ENCODE results near the gene FIZ1. TPM values are rescaled to one million over a fixed set of nuclear protein-coding genes. Genes with fewer than 3 reads are reported as not detected.

FIZ1 gene
- total and polyA plus RNA-seq, 2 experiments from 2014 or later, result 5.4 to 10.1 TPM

- no peak overlapping the region for H2AFZ ChIP-seq
- no peaks in the 10 kb centered on the region for H3K36me3 Mint-ChIP-seq (ENCODE audit: low read depth)
- peaks cover 4% of the 10 kb centered on the region; the same call in 1 of the 2 replicates for H3K9me2 ChIP-seq (ENCODE audit: insufficient read depth)
- no peak overlapping the region for H3K4me3 Mint-ChIP-seq
- no peaks in the 10 kb centered on the region for H3F3A ChIP-seq (replicated peaks; ENCODE audit: low read depth)
- H4K20me1 ChIP-seq (replicated peaks; ENCODE audit: insufficient read depth), result no peaks in the 10 kb centered on the region
- H3K27ac ChIP-seq (ENCODE audit: low read depth), result no peak overlapping the region
- no peaks in the 10 kb centered on the region for H3K36me3 ChIP-seq (ENCODE audit: insufficient read depth)
- no peaks in the 10 kb centered on the region for H3K4me1 Mint-ChIP-seq
- TF ChIP-seq CREB1 (CRISPR knock-in tag; IDR thresholded peaks at IDR 0.05; ENCODE audit: low read depth) (no peak), EZH2 (IDR thresholded peaks at IDR 0.05; ENCODE audit: low read depth, unreplicated experiment) (no peak), POLR2AphosphoS5 (IDR thresholded peaks at IDR 0.05; ENCODE audit: low read depth) (no peak), ZNF331 (CRISPR knock-in tag; IDR thresholded peaks at IDR 0.05; ENCODE audit: low read depth) (no peak), EZH2phosphoT487 (IDR thresholded peaks at IDR 0.05; ENCODE audit: unreplicated experiment) (no peak), STAT1 (IDR thresholded peaks at IDR 0.05; ENCODE audit: unreplicated experiment) (no peak)
- DNase-seq (ENCODE audit: low spot score), result no peak
- no peaks in the 10 kb centered on the region for H3K79me2 ChIP-seq (replicated peaks; ENCODE audit: insufficient read depth)
- H3K4me3 ChIP-seq, result no peak overlapping the region
- H3K27me3 Mint-ChIP-seq (ENCODE audit: insufficient read depth, low read depth, poor library complexity), result peaks cover 4% of the 10 kb centered on the region
- H3K4me2 ChIP-seq, result no peak overlapping the region
- H3K27ac Mint-ChIP-seq, result no peak overlapping the region
- H3K27me3 ChIP-seq (ENCODE audit: insufficient read depth), result no peaks in the 10 kb centered on the region
- H3K9me3 Mint-ChIP-seq, result no peaks in the 10 kb centered on the region
- ATAC-seq, result peak; percentile 28; the same call in 1 of the 3 replicates
- H3K4me1 ChIP-seq (ENCODE audit: insufficient read depth), result no peaks in the 10 kb centered on the region
These were observed 36.0 kb downstream of the FIZ1 start for GRCh38 chr19:55563261-55563690.

GRCh38 chr19:55559684-55560083, 39.6 kb downstream of the FIZ1 start:
- no peak for TF ChIP-seq POLR2AphosphoS5 (IDR thresholded peaks at IDR 0.05; ENCODE audit: low read depth)
- TF ChIP-seq CREB1 (CRISPR knock-in tag; IDR thresholded peaks at IDR 0.05; ENCODE audit: low read depth), result no peak
- TF ChIP-seq STAT1 (IDR thresholded peaks at IDR 0.05; ENCODE audit: unreplicated experiment), result no peak
- TF ChIP-seq ZNF114 (CRISPR knock-in tag; IDR thresholded peaks at IDR 0.05), result no peak
- no peak for TF ChIP-seq EZH2 (IDR thresholded peaks at IDR 0.05; ENCODE audit: low read depth, unreplicated experiment)
- no peak overlapping the region for H3K4me3 Mint-ChIP-seq
- Histone ChIP-seq H3K79me2 (replicated peaks; ENCODE audit: insufficient read depth) (no peaks in the 10 kb centered on the region), H3K36me3 (ENCODE audit: insufficient read depth) (no peaks in the 10 kb centered on the region), H3K4me3 (no peak overlapping the region), H3K27me3 (ENCODE audit: insufficient read depth) (no peaks in the 10 kb centered on the region), H4K20me1 (replicated peaks; ENCODE audit: insufficient read depth) (no peaks in the 10 kb centered on the region), H3F3A (replicated peaks; ENCODE audit: low read depth) (no peaks in the 10 kb centered on the region), H3K4me1 (ENCODE audit: insufficient read depth) (no peaks in the 10 kb centered on the region), H2AFZ (no peak overlapping the region), H3K4me2 (no peak overlapping the region), H3K9me2 (ENCODE audit: insufficient read depth) (no peaks in the 10 kb centered on the region), H3K27ac (ENCODE audit: low read depth) (no peak overlapping the region)
- peaks cover 4% of the 10 kb centered on the region; the same call in 2 of the 3 replicates for H3K4me1 Mint-ChIP-seq
- H3K36me3 Mint-ChIP-seq (ENCODE audit: low read depth), result no peaks in the 10 kb centered on the region
- peaks cover 3% of the 10 kb centered on the region for H3K27me3 Mint-ChIP-seq (ENCODE audit: insufficient read depth, low read depth, poor library complexity)
- ATAC-seq (no peak), DNase-seq (ENCODE audit: low spot score) (no peak)
- no peak overlapping the region for H3K27ac Mint-ChIP-seq
- no peaks in the 10 kb centered on the region for H3K9me3 Mint-ChIP-seq

- Histone ChIP-seq H3K36me3 (ENCODE audit: insufficient read depth) (no peaks in the 10 kb centered on the region), H2AFZ (0 out of 2 replicates have a peak overlapping the region, but pooled peaks have one; percentile 38), H4K20me1 (replicated peaks; ENCODE audit: insufficient read depth) (no peaks in the 10 kb centered on the region), H3F3A (replicated peaks; ENCODE audit: low read depth) (no peaks in the 10 kb centered on the region; the same call in 1 of the 2 replicates), H3K4me3 (no peak overlapping the region), H3K27ac (ENCODE audit: low read depth) (no peak overlapping the region), H3K4me2 (no peak overlapping the region), H3K4me1 (ENCODE audit: insufficient read depth) (peaks cover 17% of the 10 kb centered on the region), H3K27me3 (ENCODE audit: insufficient read depth) (no peaks in the 10 kb centered on the region), H3K9me2 (ENCODE audit: insufficient read depth) (no peaks in the 10 kb centered on the region), H3K79me2 (replicated peaks; ENCODE audit: insufficient read depth) (no peaks in the 10 kb centered on the region)
- H3K27me3 Mint-ChIP-seq (ENCODE audit: insufficient read depth, low read depth, poor library complexity), result peaks cover 21% of the 10 kb centered on the region
- no peak for ATAC-seq
- peaks cover 31% of the 10 kb centered on the region for H3K4me1 Mint-ChIP-seq
- no peak overlapping the region for H3K4me3 Mint-ChIP-seq
- no peak for DNase-seq (ENCODE audit: low spot score)
- no peaks in the 10 kb centered on the region for H3K9me3 Mint-ChIP-seq
- H3K27ac Mint-ChIP-seq, result no peak overlapping the region
- no peaks in the 10 kb centered on the region for H3K36me3 Mint-ChIP-seq (ENCODE audit: low read depth)
- no peak for TF ChIP-seq JUNB (IDR thresholded peaks at IDR 0.05; ENCODE audit: unreplicated experiment)
- TF ChIP-seq EZH2phosphoT487 (IDR thresholded peaks at IDR 0.05; ENCODE audit: unreplicated experiment), result no peak
- TF ChIP-seq ETS1 (IDR thresholded peaks at IDR 0.05), result no peak
- TF ChIP-seq CTCF (conservative IDR thresholded peaks at IDR 0.05; ENCODE audit: low read depth in 2 of 2), result no peak
- no peak for TF ChIP-seq ZNF331 (CRISPR knock-in tag; IDR thresholded peaks at IDR 0.05; ENCODE audit: low read depth)
- TF ChIP-seq NANOG (IDR thresholded peaks at IDR 0.05; ENCODE audit: borderline replicate concordance), result no peak
- no peak for TF ChIP-seq CREB1 (CRISPR knock-in tag; IDR thresholded peaks at IDR 0.05; ENCODE audit: low read depth)
- TF ChIP-seq POLR2AphosphoS5 (IDR thresholded peaks at IDR 0.05; ENCODE audit: low read depth), result no peak
- TF ChIP-seq REST (IDR thresholded peaks at IDR 0.05; ENCODE audit: unreplicated experiment), result no peak
- TF ChIP-seq STAT1 (IDR thresholded peaks at IDR 0.05; ENCODE audit: unreplicated experiment), result no peak
- no peak for TF ChIP-seq EZH2 (IDR thresholded peaks at IDR 0.05; ENCODE audit: low read depth, unreplicated experiment)
- TF ChIP-seq ZNF114 (CRISPR knock-in tag; IDR thresholded peaks at IDR 0.05), result no peak
These were observed 44.6 kb downstream of the FIZ1 start for GRCh38 chr19:55554741-55555152.
